Endodermal cell (in vitro differentiated cells): ENCODE data around the gene CA9. TPM values are rescaled to one million over a fixed set of nuclear protein-coding genes. Genes with fewer than 3 reads are reported as not detected.

Experiments used
- DNase-seq: peaks from one replicate; pipeline ENCODE4 v3.0.0-alpha.2; 2017
- H3K27ac ChIP-seq: 2 replicates; pipeline ENCODE4 v1.5.1; 2013; ENCODE audit warnings: mild to moderate bottlenecking, low read depth, low read length, moderate library complexity
- H3K27me3 ChIP-seq: 2 replicates; pipeline ENCODE4 v1.6.1; 2013; ENCODE audit warnings: mild to moderate bottlenecking, low read length, moderate library complexity; ENCODE audit not compliant: insufficient read depth, control insufficient read depth, poor library complexity, severe bottlenecking
- H3K36me3 ChIP-seq: 2 replicates; pipeline ENCODE4 v1.7.0; 2013; ENCODE audit warnings: mild to moderate bottlenecking, low read length, moderate library complexity; ENCODE audit not compliant: control insufficient read depth, insufficient read depth
- H3K4me1 ChIP-seq: one replicate; pipeline ENCODE4 v1.7.0; 2013; ENCODE audit warnings: low read length; ENCODE audit not compliant: control insufficient read depth, insufficient read depth
- H3K4me3 ChIP-seq: 2 replicates; pipeline ENCODE4 v1.5.1; 2013; ENCODE audit warnings: mild to moderate bottlenecking, low read length, moderate library complexity
- H3K9ac ChIP-seq: 2 replicates; pipeline ENCODE4 v1.6.1; 2013; ENCODE audit warnings: mild to moderate bottlenecking, low read length, moderate library complexity; ENCODE audit not compliant: poor library complexity, severe bottlenecking; ENCODE audit errors: extremely low read depth
- H3K9me3 ChIP-seq: 2 replicates; pipeline ENCODE4 v1.6.1; 2013; ENCODE audit warnings: mild to moderate bottlenecking, low read length, moderate library complexity; ENCODE audit not compliant: control insufficient read depth
- H3K27ac Mint-ChIP-seq: 2 replicates; pipeline ENCODE4 v1.8.0; 2020; ENCODE audit warnings: mixed read lengths
- H3K27me3 Mint-ChIP-seq: 2 replicates; pipeline ENCODE4 v1.8.0; 2021; ENCODE audit warnings: mild to moderate bottlenecking, mixed read lengths; ENCODE audit not compliant: insufficient read depth
- H3K36me3 Mint-ChIP-seq: 2 replicates; pipeline ENCODE4 v1.8.0; 2020; ENCODE audit warnings: low read depth, mixed read lengths
- H3K4me1 Mint-ChIP-seq: 2 replicates; pipeline ENCODE4 v1.8.0; 2020; ENCODE audit warnings: mixed read lengths
- H3K4me3 Mint-ChIP-seq: 2 replicates; pipeline ENCODE4 v1.8.0; 2020; ENCODE audit warnings: mild to moderate bottlenecking, moderate library complexity, mixed read lengths
- H3K9me3 Mint-ChIP-seq: 2 replicates; pipeline ENCODE4 v1.8.0; 2020; ENCODE audit warnings: mild to moderate bottlenecking, mixed read lengths
- WGBS, 2 experiments: methylation state at CpG; one replicate each; pipeline versions ENCODE4 v1.1.5 to v1.1.7; 2013; ENCODE audit warnings: missing lambda C conversion rate in 2 of 2, mixed read lengths in 1 of 2; ENCODE audit not compliant: insufficient coverage in 1 of 2, insufficient read length in 1 of 2; 5-methylcytosine and 5-hydroxymethylcytosine counted together
- total RNA-seq, 2 donors: library from RNA; stranded (reverse); fragmentation: NEBNext Ultra II Directional in 1 of 2; extraction: Animal tissue kit (Norgen Biotek cat#: 25700) in 1 of 2; gene quantifications; 2 replicates in 1 of 2; 3 replicates in 1 of 2; pipeline ENCODE4 v1.2.1, GENCODE V29; 2021
- TF ChIP-seq, protein P1 (sequence below): fragments of 200-600 bp; sonication (generic); conservative IDR thresholded peaks from 2 replicates; pipeline ENCODE4 v1.5.0; 2021; ENCODE audit warnings: antibody characterized with exemption, mild to moderate bottlenecking

The CA9 gene
- total RNA-seq, 2 donors from 2014 or later = 1.8 to 3.6 TPM

DNA sequence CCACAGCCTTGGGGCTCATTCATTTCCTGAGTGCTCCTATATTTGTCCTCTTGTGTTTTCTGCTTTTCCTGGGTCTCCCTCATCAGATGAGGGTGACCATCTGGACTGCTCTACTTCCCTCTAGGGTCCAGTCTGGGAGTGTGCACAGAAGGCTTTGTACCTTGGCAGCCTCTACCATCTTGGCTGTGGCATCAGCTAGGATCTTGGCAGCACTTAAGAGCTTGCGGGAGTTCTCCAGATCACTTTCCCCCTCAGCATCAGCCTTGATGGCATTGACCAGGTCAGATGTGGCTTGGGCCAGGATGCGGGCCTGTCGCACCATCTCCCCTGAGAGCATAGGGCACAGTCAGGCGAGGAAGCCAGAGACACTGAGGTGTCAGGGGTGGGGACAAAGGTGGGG lies 42.5 kb downstream of the CA9 start:
- Mint-ChIP-seq H3K36me3 (peaks cover 81% of the 10 kb centered on the region), H3K27ac (no peak overlapping the region), H3K4me3 (no peak overlapping the region), H3K4me1 (no peaks in the 10 kb centered on the region), H3K9me3 (no peaks in the 10 kb centered on the region), H3K27me3 (no peaks in the 10 kb centered on the region)
- Histone ChIP-seq H3K9ac (no peak overlapping the region), H3K27ac (no peak overlapping the region), H3K4me1 (no peaks in the 10 kb centered on the region), H3K36me3 (peaks cover 98% of the 10 kb centered on the region), H3K9me3 (no peaks in the 10 kb centered on the region), H3K4me3 (no peak overlapping the region), H3K27me3 (no peaks in the 10 kb centered on the region)
- no peak for DNase-seq
- WGBS, 2 experiments = 92 to 97% methylated on average over 2 to 4 of the region's 4 CpGs
- TF ChIP-seq, protein P1, sequence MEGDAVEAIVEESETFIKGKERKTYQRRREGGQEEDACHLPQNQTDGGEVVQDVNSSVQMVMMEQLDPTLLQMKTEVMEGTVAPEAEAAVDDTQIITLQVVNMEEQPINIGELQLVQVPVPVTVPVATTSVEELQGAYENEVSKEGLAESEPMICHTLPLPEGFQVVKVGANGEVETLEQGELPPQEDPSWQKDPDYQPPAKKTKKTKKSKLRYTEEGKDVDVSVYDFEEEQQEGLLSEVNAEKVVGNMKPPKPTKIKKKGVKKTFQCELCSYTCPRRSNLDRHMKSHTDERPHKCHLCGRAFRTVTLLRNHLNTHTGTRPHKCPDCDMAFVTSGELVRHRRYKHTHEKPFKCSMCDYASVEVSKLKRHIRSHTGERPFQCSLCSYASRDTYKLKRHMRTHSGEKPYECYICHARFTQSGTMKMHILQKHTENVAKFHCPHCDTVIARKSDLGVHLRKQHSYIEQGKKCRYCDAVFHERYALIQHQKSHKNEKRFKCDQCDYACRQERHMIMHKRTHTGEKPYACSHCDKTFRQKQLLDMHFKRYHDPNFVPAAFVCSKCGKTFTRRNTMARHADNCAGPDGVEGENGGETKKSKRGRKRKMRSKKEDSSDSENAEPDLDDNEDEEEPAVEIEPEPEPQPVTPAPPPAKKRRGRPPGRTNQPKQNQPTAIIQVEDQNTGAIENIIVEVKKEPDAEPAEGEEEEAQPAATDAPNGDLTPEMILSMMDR = no peak

- H3K9me3 ChIP-seq = no peaks in the 10 kb centered on the region
- no peaks in the 10 kb centered on the region for H3K27me3 Mint-ChIP-seq
- no peak overlapping the region for H3K27ac Mint-ChIP-seq
- H3K9ac ChIP-seq = no peak overlapping the region
- no peaks in the 10 kb centered on the region for H3K27me3 ChIP-seq
- no peak overlapping the region for H3K27ac ChIP-seq
- TF ChIP-seq, protein P1 = no peak
- DNase-seq = no peak
- 92 to 94% methylated on average over 12 to 14 of the region's 14 CpGs for WGBS, 2 experiments
- no peaks in the 10 kb centered on the region for H3K4me1 Mint-ChIP-seq
- H3K4me3 ChIP-seq = no peak overlapping the region
- H3K36me3 ChIP-seq = peaks cover 98% of the 10 kb centered on the region
- H3K4me1 ChIP-seq = no peaks in the 10 kb centered on the region
- no peak overlapping the region for H3K4me3 Mint-ChIP-seq
- peaks cover 82% of the 10 kb centered on the region for H3K36me3 Mint-ChIP-seq
- no peaks in the 10 kb centered on the region for H3K9me3 Mint-ChIP-seq
These were observed 43.6 kb downstream of the CA9 start for GRCh38 chr9:35717132-35717870.

DNA sequence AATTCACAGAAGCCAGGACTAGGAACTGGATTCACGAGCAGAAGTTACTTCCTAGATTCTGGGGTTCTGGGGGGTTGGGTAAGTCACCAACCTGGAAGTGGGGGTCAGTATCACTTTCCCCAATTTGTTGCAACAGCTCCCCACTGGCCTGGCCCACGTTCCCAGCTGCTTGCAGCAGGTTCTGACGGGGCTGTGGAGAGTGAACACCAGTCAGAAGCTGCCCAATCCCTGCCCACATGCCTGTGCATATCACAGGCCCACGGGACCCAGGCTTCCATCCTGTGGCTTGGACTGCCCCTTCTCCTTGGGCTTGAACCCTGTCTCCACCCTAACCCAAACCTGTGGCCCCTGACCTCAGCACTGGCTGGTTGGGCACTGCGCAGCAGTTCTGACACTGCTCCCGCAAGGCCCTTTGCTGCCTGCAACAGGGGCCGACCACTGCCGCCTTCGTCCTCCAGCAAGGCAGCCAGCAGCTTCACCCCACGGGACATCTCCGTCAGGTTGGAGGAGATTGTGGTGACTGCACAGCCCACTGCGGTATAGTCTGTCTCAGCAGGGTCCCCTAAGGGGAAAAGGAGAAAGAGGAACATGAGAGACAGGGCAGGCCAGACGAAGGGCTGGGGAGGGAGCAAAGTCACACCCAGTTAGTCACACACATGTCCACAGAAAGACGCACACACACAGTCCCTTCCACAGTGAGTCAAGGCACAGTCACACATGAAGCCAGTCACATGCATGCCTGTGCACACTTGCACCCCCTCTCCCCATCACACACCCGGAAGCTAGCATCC lies 45.2 kb downstream of the CA9 start:
- Histone ChIP-seq H3K36me3 (peaks cover 98% of the 10 kb centered on the region), H3K4me1 (no peaks in the 10 kb centered on the region), H3K9ac (no peak overlapping the region), H3K9me3 (no peaks in the 10 kb centered on the region), H3K4me3 (no peak overlapping the region), H3K27me3 (no peaks in the 10 kb centered on the region), H3K27ac (no peak overlapping the region)
- no peaks in the 10 kb centered on the region for H3K9me3 Mint-ChIP-seq
- no peak for DNase-seq
- TF ChIP-seq, protein P1 = no peak
- peaks cover 82% of the 10 kb centered on the region for H3K36me3 Mint-ChIP-seq
- no peak overlapping the region for H3K4me3 Mint-ChIP-seq
- H3K4me1 Mint-ChIP-seq = no peaks in the 10 kb centered on the region
- 93 to 99% methylated on average over 10 to 15 of the region's 15 CpGs for WGBS, 2 experiments
- H3K27ac Mint-ChIP-seq = no peak overlapping the region
- no peaks in the 10 kb centered on the region for H3K27me3 Mint-ChIP-seq
